Upper lobe of left lung (tissue), 4 donors: ENCODE data around the gene NFRKB.

Source experiments
- EP300 ChIP-seq, 4 donors: sonication (generic); formaldehyde crosslinking; IDR thresholded peaks; one replicate each; pipeline ENCODE4 v1.5.1; 2017; ENCODE audit warnings: antibody characterized with exemption in 4 of 4, control low read depth in 2 of 4
- POLR2A ChIP-seq, 4 donors: fragments of 450-650 bp; IDR thresholded peaks; one replicate each; pipeline ENCODE4 v1.5.1; 2016 to 2017; ENCODE audit warnings: antibody characterized with exemption in 4 of 4, mild to moderate bottlenecking in 2 of 4
- POLR2AphosphoS5 ChIP-seq, 2 donors: sonication (generic); formaldehyde crosslinking; IDR thresholded peaks; one replicate each; pipeline ENCODE4 v1.5.1; 2017; ENCODE audit warnings: antibody characterized with exemption in 2 of 2
- TF ChIP-seq, protein P1 (sequence below), 6 experiments: fragments of 450-650 bp in 4 of 6; fragments of 200-600 bp in 2 of 6; sonication (generic) in 2 of 6; IDR thresholded peaks; one replicate each; pipeline ENCODE4 v1.5.1; 2016 to 2019; ENCODE audit warnings: antibody characterized with exemption in 6 of 6

DNA sequence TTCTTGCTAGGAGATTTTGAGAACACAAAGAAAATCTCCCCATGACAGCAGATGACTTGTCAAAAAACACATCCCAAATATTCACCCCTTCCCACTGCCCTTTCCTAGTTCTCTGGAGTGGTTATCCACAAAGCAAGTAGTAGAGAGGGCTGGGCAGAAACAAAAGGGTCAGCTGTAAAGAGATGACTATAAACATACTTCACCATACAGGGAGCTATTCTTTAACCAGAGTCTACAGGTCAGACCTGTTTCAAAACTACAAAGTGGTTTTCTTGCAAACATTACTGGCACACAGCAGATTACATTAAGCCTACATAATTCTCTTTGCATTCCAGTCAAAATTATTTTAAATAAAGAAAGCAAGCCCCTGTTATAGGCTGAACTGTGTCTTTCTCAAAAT lies 47.7 kb upstream of the NFRKB start:
- TF ChIP-seq POLR2AphosphoS5 (IDR thresholded peaks at IDR 0.05) = no peak
- TF ChIP-seq, protein P1, sequence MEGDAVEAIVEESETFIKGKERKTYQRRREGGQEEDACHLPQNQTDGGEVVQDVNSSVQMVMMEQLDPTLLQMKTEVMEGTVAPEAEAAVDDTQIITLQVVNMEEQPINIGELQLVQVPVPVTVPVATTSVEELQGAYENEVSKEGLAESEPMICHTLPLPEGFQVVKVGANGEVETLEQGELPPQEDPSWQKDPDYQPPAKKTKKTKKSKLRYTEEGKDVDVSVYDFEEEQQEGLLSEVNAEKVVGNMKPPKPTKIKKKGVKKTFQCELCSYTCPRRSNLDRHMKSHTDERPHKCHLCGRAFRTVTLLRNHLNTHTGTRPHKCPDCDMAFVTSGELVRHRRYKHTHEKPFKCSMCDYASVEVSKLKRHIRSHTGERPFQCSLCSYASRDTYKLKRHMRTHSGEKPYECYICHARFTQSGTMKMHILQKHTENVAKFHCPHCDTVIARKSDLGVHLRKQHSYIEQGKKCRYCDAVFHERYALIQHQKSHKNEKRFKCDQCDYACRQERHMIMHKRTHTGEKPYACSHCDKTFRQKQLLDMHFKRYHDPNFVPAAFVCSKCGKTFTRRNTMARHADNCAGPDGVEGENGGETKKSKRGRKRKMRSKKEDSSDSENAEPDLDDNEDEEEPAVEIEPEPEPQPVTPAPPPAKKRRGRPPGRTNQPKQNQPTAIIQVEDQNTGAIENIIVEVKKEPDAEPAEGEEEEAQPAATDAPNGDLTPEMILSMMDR (IDR thresholded peaks at IDR 0.05) = no peak
- no peak for TF ChIP-seq EP300 (IDR thresholded peaks at IDR 0.05)
- TF ChIP-seq POLR2A (IDR thresholded peaks at IDR 0.05) = no peak
